ENCODE measurements around the gene KDM5A. TPM values are rescaled to one million over a fixed set of nuclear protein-coding genes. Genes with fewer than 3 reads are reported as not detected.
"Not testable (repeated sequence)": the region's sequence is repeated elsewhere in the genome, so short reads cannot be mapped to it uniquely, and the experiment has no call there.

Gene KDM5A
- total RNA-seq, 1 donor = 46.2 TPM

DNA sequence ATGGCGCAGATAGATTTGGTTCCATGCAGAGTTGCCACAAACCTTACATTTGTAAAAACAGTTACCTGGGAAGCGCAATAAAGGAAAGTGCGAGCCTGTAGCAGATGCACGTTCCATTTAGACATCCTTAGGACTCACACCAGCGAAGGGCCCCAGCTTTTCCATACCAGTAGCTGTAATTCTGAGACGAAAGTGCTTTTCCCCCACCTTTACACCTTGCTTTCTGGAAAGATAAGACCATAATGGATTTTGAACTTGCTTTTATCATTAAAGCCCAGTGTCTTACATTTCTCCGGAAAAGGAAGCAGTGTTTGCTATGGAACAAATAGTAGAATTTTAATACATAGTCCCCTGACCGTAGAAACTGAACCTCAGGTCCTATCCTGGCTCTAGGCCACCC lies 11.7 kb upstream of the KDM5A start:
- H3K4me3 ChIP-seq (ENCODE audit: low read depth, low read length) = peak overlapping the region; percentile 77
- no peak for DNase-seq (ENCODE audit: low read depth)
- TF ChIP-seq, protein P1, sequence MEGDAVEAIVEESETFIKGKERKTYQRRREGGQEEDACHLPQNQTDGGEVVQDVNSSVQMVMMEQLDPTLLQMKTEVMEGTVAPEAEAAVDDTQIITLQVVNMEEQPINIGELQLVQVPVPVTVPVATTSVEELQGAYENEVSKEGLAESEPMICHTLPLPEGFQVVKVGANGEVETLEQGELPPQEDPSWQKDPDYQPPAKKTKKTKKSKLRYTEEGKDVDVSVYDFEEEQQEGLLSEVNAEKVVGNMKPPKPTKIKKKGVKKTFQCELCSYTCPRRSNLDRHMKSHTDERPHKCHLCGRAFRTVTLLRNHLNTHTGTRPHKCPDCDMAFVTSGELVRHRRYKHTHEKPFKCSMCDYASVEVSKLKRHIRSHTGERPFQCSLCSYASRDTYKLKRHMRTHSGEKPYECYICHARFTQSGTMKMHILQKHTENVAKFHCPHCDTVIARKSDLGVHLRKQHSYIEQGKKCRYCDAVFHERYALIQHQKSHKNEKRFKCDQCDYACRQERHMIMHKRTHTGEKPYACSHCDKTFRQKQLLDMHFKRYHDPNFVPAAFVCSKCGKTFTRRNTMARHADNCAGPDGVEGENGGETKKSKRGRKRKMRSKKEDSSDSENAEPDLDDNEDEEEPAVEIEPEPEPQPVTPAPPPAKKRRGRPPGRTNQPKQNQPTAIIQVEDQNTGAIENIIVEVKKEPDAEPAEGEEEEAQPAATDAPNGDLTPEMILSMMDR (IDR thresholded peaks at IDR 0.05; ENCODE audit: insufficient read depth, low read length) = no peak

DNA sequence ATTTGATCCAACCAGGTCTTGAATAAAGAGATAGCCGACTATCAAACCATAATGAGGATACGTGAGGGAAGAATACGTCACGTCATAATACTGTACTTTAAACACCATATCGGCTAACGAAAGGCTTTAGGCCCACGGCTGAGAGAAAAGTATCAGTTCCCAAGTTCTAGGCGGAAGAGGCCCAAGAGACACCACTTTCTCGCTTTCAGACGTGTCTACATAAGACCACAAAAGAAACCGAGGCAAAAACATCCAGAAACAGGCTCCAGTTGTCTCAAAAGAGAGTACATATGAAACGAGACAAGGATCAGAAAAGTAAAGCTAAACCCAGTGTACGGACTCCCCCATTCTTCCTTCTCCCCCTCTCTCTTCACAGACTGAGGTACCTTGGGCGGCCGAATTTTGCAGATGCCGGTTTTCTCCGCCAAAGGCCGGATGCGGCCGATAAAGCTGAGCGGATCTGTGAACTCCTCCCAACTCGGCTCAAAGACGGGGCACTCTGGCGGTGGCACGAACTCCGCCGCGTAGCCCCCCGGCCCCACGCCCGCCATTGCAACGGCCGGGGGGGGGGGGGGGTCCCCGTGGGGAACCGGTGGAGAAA lies 479 bp downstream of the KDM5A start:
- peak; percentile 36 for DNase-seq (ENCODE audit: low read depth)
- TF ChIP-seq, protein P1 (IDR thresholded peaks at IDR 0.05; ENCODE audit: insufficient read depth, low read length) = no peak
- H3K4me3 ChIP-seq (ENCODE audit: low read depth, low read length) = peak overlapping the region; percentile 90

DNA sequence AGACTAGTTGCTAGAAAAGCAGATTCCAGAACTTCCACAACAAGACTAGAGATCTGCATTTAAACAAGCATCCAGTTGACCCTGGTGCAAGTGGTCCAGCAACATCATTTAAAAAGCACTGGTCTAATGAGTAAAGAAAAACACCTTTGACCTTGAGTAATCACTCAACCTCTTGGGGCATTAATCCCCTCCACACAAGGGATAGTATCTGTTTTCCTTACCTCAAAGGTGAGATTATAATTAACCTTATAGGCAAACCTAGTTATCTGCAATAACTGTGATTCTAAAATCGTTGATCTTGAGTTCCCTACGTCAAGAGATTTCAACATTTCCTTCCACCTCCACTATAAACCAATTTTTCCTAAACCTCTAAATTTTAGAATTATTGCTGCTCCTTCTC lies 1.1 kb downstream of the KDM5A start:
- H3K4me3 ChIP-seq (ENCODE audit: low read depth, low read length) = peak overlapping the region; percentile 90
- no peak for DNase-seq (ENCODE audit: low read depth)
- TF ChIP-seq, protein P1 (IDR thresholded peaks at IDR 0.05; ENCODE audit: insufficient read depth, low read length) = no peak

DNA sequence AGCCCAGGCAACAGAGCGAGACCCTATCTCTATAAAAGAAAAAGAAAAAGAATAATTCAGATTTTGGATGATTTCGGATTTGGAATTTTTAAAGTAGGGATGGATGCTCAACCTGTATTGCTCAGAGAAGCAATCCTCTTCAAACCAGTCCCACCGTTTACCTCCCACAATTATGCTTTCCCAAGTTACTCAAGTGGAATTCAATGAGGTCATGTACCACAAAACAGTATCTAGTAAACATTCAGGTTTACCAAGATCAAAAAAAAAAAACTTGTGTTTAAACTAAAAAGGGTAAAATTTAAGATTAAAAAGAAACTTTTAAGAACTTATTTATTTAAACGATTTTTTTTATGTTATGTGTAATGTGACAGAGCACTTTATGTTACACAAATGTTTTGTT lies 2.5 kb downstream of the KDM5A start:
- DNase-seq (ENCODE audit: low read depth) = peak; percentile 28
- peak overlapping the region; percentile 47 for H3K4me3 ChIP-seq (ENCODE audit: low read depth, low read length)
- TF ChIP-seq, protein P1 (IDR thresholded peaks at IDR 0.05; ENCODE audit: insufficient read depth, low read length) = no peak

GRCh38 chr12:370739-371485 lies 18.2 kb downstream of the KDM5A start:
- H3K4me3 ChIP-seq (ENCODE audit: low read depth, low read length) = not testable (repeated sequence)

GRCh38 chr12:367972-368371 lies 21.1 kb downstream of the KDM5A start:
- TF ChIP-seq, protein P1 (IDR thresholded peaks at IDR 0.05; ENCODE audit: insufficient read depth, low read length) = no peak
- DNase-seq (ENCODE audit: low read depth) = no peak
- H3K4me3 ChIP-seq (ENCODE audit: low read depth, low read length) = no peak overlapping the region

More at GRCh38 chr12:370739-371485, 18.2 kb downstream of the KDM5A start:
- DNase-seq (ENCODE audit: low read depth) = not testable (repeated sequence)

- H3K4me3 ChIP-seq (ENCODE audit: low read depth, low read length) = no peak overlapping the region
- TF ChIP-seq, protein P1 (IDR thresholded peaks at IDR 0.05; ENCODE audit: insufficient read depth, low read length) = no peak
- DNase-seq (ENCODE audit: low read depth) = no peak
Measured at GRCh38 chr12:366820-367219, 22.3 kb downstream of the KDM5A start.
